RKO (cell line): ENCODE data around the gene MEGF8.
A peak's percentile ranks its signal among the peaks of the same experiment; 100 is the strongest.

Source experiments
- DNase-seq: peaks from one replicate; pipeline ENCODE4 v3.0.0-alpha.2; 2016; ENCODE audit warnings: low spot score

Gene MEGF8

GRCh38 chr19:42287017-42287826 is 38.2 kb upstream of the MEGF8 start:
- no peak for DNase-seq

- DNase-seq = no peak
Observed at GRCh38 chr19:42287827-42288107, 37.7 kb upstream of the MEGF8 start.

GRCh38 chr19:42288387-42288786 is 37.0 kb upstream of the MEGF8 start:
- no peak for DNase-seq

GRCh38 chr19:42288881-42289555 is 36.4 kb upstream of the MEGF8 start:
- DNase-seq = no peak

GRCh38 chr19:42289556-42290041 is 35.8 kb upstream of the MEGF8 start:
- DNase-seq = no peak

- DNase-seq = no peak
Observed at GRCh38 chr19:42290136-42290522, 35.3 kb upstream of the MEGF8 start.

GRCh38 chr19:42290523-42291434 is 34.7 kb upstream of the MEGF8 start:
- peak; percentile 49 for DNase-seq

GRCh38 chr19:42291435-42291810 is 34.0 kb upstream of the MEGF8 start:
- no peak for DNase-seq

GRCh38 chr19:42292042-42292960 is 33.1 kb upstream of the MEGF8 start:
- DNase-seq = no peak

- DNase-seq = no peak
Observed at GRCh38 chr19:42292963-42293362, 32.5 kb upstream of the MEGF8 start.

GRCh38 chr19:42293540-42293939 is 31.9 kb upstream of the MEGF8 start:
- no peak for DNase-seq

- no peak for DNase-seq
Observed at GRCh38 chr19:42293948-42294347, 31.5 kb upstream of the MEGF8 start.

- no peak for DNase-seq
Observed at GRCh38 chr19:42294471-42295137, 30.8 kb upstream of the MEGF8 start.

- no peak for DNase-seq
Observed at GRCh38 chr19:42295342-42295741, 30.1 kb upstream of the MEGF8 start.

GRCh38 chr19:42295831-42296525 is 29.5 kb upstream of the MEGF8 start:
- peak; percentile 60 for DNase-seq

GRCh38 chr19:42297039-42297438 is 28.4 kb upstream of the MEGF8 start:
- DNase-seq = no peak

- peak; percentile 46 for DNase-seq
Observed at GRCh38 chr19:42301646-42302203, 23.7 kb upstream of the MEGF8 start, which contains the start of gene PRR19. PRR19 (plus strand) TSS chr19:42302132; CDS start chr19:42309585, 7,453 bp downstream.

GRCh38 chr19:42303101-42303464 is 22.4 kb upstream of the MEGF8 start:
- no peak for DNase-seq

- no peak for DNase-seq
Observed at GRCh38 chr19:42303876-42304275, 21.6 kb upstream of the MEGF8 start.

GRCh38 chr19:42306646-42307045 is 18.8 kb upstream of the MEGF8 start:
- DNase-seq = no peak
